Dendritic cell treated with granulocyte-macrophage colony-stimulating factor and Interleukin-4, amounts not matched to agents 40 ng/mL and 50 ng/mL, for 4 days (primary cell): ENCODE results near the gene ILDR1.
A peak's percentile ranks its signal among the peaks of the same experiment; 100 is the strongest.

Experiments
- H3K27ac Mint-ChIP-seq: one replicate; pipeline ENCODE4 v1.8.0; 2022; ENCODE audit warnings: mild to moderate bottlenecking, mixed read lengths
- H3K27me3 Mint-ChIP-seq: one replicate; pipeline ENCODE4 v1.8.0; 2022; ENCODE audit warnings: mild to moderate bottlenecking, mixed read lengths
- H3K36me3 Mint-ChIP-seq: one replicate; pipeline ENCODE4 v1.8.0; 2022; ENCODE audit warnings: low read depth, mixed read lengths
- H3K4me1 Mint-ChIP-seq: one replicate; pipeline ENCODE4 v1.8.0; 2022; ENCODE audit warnings: low read depth, mixed read lengths
- H3K4me3 Mint-ChIP-seq: one replicate; pipeline ENCODE4 v1.8.0; 2022; ENCODE audit warnings: mild to moderate bottlenecking, moderate library complexity, mixed read lengths
- H3K9me3 Mint-ChIP-seq: one replicate; pipeline ENCODE4 v1.8.0; 2022; ENCODE audit warnings: mixed read lengths
- intact Hi-C: fragments of 100-400 bp; cut with micrococcal nuclease; formaldehyde crosslinking; loops from one replicate; pipeline ENCODE4 v1.15.0; 2022

The ILDR1 gene

DNA sequence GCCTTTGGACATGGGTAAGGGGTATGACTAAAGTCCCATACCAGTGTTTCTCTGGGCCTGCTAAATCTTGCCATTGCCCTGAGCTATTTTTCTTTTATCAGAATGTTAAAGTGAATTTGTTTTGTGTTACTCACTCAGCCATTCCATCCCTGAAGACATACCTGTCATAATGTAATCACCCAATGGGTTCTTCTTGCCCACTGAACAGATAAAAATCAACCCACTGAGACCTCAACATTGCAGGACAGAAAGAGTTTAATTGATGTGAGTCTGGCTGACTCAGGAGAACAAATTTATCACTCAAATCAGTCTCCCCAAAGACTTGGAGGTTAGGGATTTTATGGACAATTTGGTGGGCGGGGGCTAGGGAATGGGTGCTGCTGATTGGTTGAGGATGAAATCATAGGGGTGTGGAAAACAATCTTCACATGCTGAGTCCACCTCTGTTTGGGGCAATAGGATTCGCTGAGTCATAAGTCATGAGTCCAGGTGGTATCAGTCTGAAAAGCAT lies 47.4 kb downstream of the ILDR1 start:
- peaks cover 8% of the 10 kb centered on the region for H3K4me1 Mint-ChIP-seq
- H3K9me3 Mint-ChIP-seq: no peaks in the 10 kb centered on the region
- no peaks in the 10 kb centered on the region for H3K36me3 Mint-ChIP-seq
- H3K27ac Mint-ChIP-seq: no peak overlapping the region
- intact Hi-C loops: loop anchor here (5.0 kb wide), 1 partner anchor 323 kb away; no protein-coding TSS in a partner anchor
- no peaks in the 10 kb centered on the region for H3K27me3 Mint-ChIP-seq
- H3K4me3 Mint-ChIP-seq: no peak overlapping the region

- Mint-ChIP-seq H3K9me3 (peaks cover 16% of the 10 kb centered on the region), H3K36me3 (no peaks in the 10 kb centered on the region), H3K27ac (no peak overlapping the region), H3K27me3 (no peaks in the 10 kb centered on the region), H3K4me3 (no peak overlapping the region), H3K4me1 (no peaks in the 10 kb centered on the region)
- intact Hi-C loops: no loop called here
Measured at GRCh38 chr3:121970047-121970446, 52.0 kb downstream of the ILDR1 start.

GRCh38 chr3:121969631-121970030 lies 52.4 kb downstream of the ILDR1 start:
- no peaks in the 10 kb centered on the region for H3K27me3 Mint-ChIP-seq
- intact Hi-C loops: no loop called here
- peaks cover 20% of the 10 kb centered on the region for H3K9me3 Mint-ChIP-seq
- no peak overlapping the region for H3K4me3 Mint-ChIP-seq
- no peaks in the 10 kb centered on the region for H3K36me3 Mint-ChIP-seq
- no peaks in the 10 kb centered on the region for H3K4me1 Mint-ChIP-seq
- H3K27ac Mint-ChIP-seq: no peak overlapping the region

DNA sequence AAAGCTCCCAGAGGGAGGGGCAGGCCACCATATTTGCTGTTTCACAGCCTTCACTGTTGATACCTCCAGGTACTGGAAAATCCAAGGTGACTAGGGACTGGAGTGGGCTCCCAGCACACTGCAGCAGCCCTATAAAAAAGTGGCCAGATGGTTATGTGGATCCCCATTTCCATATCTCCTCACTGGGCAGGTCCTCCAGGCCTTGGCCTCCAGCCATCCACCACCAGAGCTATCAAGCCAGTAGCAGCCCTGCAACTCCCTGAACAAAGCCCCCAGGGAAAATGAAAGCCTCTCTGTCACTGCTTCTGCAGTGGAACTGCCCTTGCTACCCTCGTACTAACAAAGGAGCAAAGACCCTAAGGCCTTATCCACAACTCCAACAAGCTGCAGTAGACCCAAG lies 58.4 kb downstream of the ILDR1 start:
- intact Hi-C loops: no loop called here

GRCh38 chr3:121962443-121962842 lies 59.6 kb downstream of the ILDR1 start:
- intact Hi-C loops: no loop called here
- no peak overlapping the region for H3K4me3 Mint-ChIP-seq

More for the DNA sequence above, 58.4 kb downstream of the ILDR1 start:
- H3K36me3 Mint-ChIP-seq: peaks cover 12% of the 10 kb centered on the region
- H3K27ac Mint-ChIP-seq: no peak overlapping the region
- H3K27me3 Mint-ChIP-seq: no peaks in the 10 kb centered on the region
- H3K4me3 Mint-ChIP-seq: no peak overlapping the region
- peaks cover 54% of the 10 kb centered on the region for H3K9me3 Mint-ChIP-seq
- peaks cover 12% of the 10 kb centered on the region for H3K4me1 Mint-ChIP-seq

DNA sequence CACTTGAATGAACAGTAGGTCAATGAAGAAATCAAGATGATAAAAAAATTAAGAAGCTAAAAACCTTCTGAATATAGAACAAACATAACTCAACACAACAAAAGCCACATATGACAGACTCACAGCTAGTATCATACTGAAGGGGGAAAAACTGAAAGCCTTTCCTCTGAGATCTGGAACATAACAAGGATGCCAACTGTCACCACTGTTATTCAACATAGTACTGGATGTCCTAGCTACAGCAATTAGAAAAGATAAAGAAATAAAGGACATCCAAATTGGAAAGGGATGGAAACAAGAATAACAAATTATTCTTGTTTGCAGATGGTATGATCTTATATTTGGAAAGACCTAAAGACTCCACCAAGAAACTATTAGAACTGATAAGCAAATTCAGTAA lies 60.8 kb downstream of the ILDR1 start:
- Mint-ChIP-seq H3K4me1 (peaks cover 34% of the 10 kb centered on the region), H3K27me3 (no peaks in the 10 kb centered on the region), H3K36me3 (peaks cover 19% of the 10 kb centered on the region), H3K27ac (no peak overlapping the region), H3K9me3 (peaks cover 53% of the 10 kb centered on the region), H3K4me3 (no peak overlapping the region)
- intact Hi-C loops: no loop called here

More at GRCh38 chr3:121962443-121962842, 59.6 kb downstream of the ILDR1 start:
- Mint-ChIP-seq H3K36me3 (peaks cover 19% of the 10 kb centered on the region), H3K27me3 (no peaks in the 10 kb centered on the region), H3K4me1 (peaks cover 24% of the 10 kb centered on the region), H3K9me3 (peaks cover 56% of the 10 kb centered on the region), H3K27ac (no peak overlapping the region)

- Mint-ChIP-seq H3K27ac (peak overlapping the region; percentile 88), H3K4me1 (peaks cover 37% of the 10 kb centered on the region), H3K9me3 (peaks cover 39% of the 10 kb centered on the region), H3K4me3 (peak overlapping the region; percentile 4), H3K36me3 (peaks cover 33% of the 10 kb centered on the region), H3K27me3 (no peaks in the 10 kb centered on the region)
- intact Hi-C loops: loop anchor here (5.0 kb wide), 1 partner anchor 38 kb away; no protein-coding TSS in a partner anchor
Measured at GRCh38 chr3:121958801-121959200, 63.2 kb downstream of the ILDR1 start.

DNA sequence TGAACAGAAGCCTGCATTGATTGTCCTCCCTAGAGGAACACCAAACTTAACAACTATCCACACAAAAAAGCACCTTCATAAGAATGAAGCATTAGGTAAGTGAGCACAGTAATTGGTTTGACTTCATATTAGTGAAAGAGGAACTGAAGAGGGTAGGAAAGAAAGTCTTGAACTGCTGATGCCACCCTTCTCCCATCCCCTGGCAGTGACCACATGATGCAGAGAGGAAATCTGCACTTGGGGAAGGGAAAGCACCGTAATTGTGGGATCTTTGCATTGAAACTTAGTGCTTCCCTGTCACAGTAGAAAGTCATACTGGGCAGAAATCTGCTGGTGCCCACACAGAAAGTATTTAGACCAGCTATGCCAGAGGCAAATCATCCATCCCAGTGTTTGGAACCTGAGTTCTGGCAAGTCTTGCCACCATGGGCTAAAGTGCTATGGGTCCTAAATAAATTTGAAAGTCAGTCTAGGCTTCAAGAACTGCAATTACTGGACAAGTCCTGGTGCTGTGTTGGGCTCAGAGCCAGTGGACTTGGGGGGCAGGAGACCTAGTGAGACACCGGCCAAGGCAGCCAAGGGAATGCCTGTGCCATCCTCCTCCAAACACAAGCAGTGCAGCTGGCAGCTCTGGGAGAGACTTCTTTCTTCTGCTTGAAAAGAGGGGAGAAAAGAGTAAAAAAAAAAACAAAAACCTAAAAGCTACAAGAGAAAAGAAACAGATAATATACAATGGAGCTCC lies 64.2 kb downstream of the ILDR1 start:
- Mint-ChIP-seq H3K27me3 (no peaks in the 10 kb centered on the region), H3K4me3 (peak overlapping the region; percentile 46), H3K4me1 (peaks cover 37% of the 10 kb centered on the region), H3K36me3 (peaks cover 33% of the 10 kb centered on the region), H3K9me3 (peaks cover 33% of the 10 kb centered on the region), H3K27ac (peak overlapping the region; percentile 88)
- intact Hi-C loops: loop anchor here (5.0 kb wide), 1 partner anchor 39 kb away; no protein-coding TSS in a partner anchor

DNA sequence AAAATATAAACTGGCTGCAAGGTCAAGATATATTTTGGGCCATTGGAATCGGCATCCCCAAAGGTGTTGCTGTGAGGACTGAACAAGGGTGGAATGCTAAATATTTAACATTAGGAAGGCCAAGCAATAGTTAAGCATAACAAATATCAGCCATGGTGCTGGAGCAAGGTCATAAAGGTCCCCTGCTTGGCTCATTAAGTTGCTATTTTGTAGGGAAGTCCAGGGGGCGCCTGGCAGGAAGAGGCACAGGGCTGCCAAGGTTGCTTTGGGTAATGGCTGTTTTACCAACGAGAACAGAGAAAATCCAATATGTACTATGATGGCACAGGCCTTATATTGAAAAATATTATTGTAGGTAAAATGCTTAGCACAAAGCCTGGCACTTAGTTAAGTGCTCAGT lies 65.7 kb downstream of the ILDR1 start:
- H3K27ac Mint-ChIP-seq: peak overlapping the region; percentile 88
- peaks cover 37% of the 10 kb centered on the region for H3K4me1 Mint-ChIP-seq
- H3K4me3 Mint-ChIP-seq: no peak overlapping the region
- H3K27me3 Mint-ChIP-seq: no peaks in the 10 kb centered on the region
- intact Hi-C loops: loop anchor here (5.0 kb wide), 1 partner anchor 41 kb away; no protein-coding TSS in a partner anchor
- H3K36me3 Mint-ChIP-seq: peaks cover 44% of the 10 kb centered on the region
- peaks cover 35% of the 10 kb centered on the region for H3K9me3 Mint-ChIP-seq

- Mint-ChIP-seq H3K4me1 (peaks cover 3% of the 10 kb centered on the region), H3K4me3 (no peak overlapping the region), H3K27me3 (no peaks in the 10 kb centered on the region), H3K36me3 (peaks cover 37% of the 10 kb centered on the region), H3K27ac (no peak overlapping the region), H3K9me3 (peaks cover 22% of the 10 kb centered on the region)
- intact Hi-C loops: no loop called here
Measured at GRCh38 chr3:121951291-121951919, 70.6 kb downstream of the ILDR1 start.

DNA sequence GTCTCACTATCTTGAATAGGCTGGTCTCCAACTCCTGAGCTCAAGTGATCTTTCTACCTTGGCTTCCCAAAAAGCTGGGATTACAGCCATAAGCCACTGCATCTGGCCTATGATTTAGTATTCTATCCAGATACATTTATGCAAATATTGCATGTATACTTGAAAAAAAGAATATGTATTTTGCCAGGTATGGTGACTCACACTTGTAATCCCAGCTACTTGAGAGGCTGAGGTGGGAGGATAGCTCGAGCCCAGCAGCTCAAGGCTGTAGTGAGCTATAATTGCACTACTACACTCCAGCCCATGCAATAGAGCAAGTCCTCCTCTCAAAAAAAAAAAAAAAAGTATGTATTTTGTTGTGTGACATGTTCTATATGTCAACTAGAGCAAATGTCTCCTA lies 73.4 kb downstream of the ILDR1 start:
- peaks cover 11% of the 10 kb centered on the region for H3K9me3 Mint-ChIP-seq
- no peak overlapping the region for H3K27ac Mint-ChIP-seq
- H3K27me3 Mint-ChIP-seq: no peaks in the 10 kb centered on the region
- intact Hi-C loops: no loop called here
- peaks cover 22% of the 10 kb centered on the region for H3K36me3 Mint-ChIP-seq
- no peaks in the 10 kb centered on the region for H3K4me1 Mint-ChIP-seq
- H3K4me3 Mint-ChIP-seq: no peak overlapping the region

DNA sequence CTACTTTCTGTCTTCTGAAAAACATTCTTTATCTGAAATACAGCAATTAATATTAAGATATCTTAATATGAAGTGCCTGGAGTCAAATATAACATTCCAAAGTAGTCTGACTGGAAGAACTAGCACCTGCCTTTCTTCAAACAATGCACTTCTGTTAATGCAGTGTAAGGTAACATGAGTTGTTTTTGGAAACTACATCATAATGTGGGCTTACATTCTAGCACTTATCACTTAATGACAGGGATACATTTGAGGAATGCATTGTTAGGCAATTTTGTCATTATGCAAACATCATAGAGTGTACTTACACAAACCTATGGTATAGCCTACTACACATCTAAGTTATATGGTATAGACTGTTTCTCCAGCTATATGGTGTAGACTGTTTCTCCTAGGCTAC lies 78.6 kb downstream of the ILDR1 start:
- Mint-ChIP-seq H3K27me3 (no peaks in the 10 kb centered on the region), H3K9me3 (no peaks in the 10 kb centered on the region), H3K27ac (no peak overlapping the region), H3K4me1 (no peaks in the 10 kb centered on the region), H3K36me3 (peaks cover 25% of the 10 kb centered on the region), H3K4me3 (no peak overlapping the region)
- intact Hi-C loops: no loop called here

GRCh38 chr3:121942116-121942786 lies 79.8 kb downstream of the ILDR1 start:
- Mint-ChIP-seq H3K27ac (no peak overlapping the region), H3K27me3 (no peaks in the 10 kb centered on the region), H3K4me1 (no peaks in the 10 kb centered on the region), H3K36me3 (peaks cover 28% of the 10 kb centered on the region), H3K9me3 (no peaks in the 10 kb centered on the region), H3K4me3 (no peak overlapping the region)
- intact Hi-C loops: no loop called here

DNA sequence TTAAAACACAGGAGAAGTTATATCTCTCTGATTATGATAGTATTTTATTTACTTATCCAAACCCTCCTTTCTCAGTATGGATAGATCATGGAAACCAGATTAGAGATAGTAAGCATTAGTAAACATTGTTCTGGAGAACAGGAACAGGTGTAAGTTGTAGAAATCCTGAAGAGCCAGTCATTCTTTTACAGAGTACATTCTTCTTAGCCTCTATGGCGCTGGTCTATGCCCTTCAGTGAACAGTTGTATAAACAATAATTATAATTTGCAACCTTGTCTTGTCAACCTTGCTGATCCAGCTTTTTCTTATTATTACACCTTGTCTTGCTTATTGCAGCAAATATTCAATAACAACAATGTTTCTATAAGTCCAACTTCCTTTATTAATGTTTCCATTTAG lies 80.5 kb downstream of the ILDR1 start:
- H3K27me3 Mint-ChIP-seq: no peaks in the 10 kb centered on the region

More for the DNA sequence above, 80.5 kb downstream of the ILDR1 start:
- H3K4me1 Mint-ChIP-seq: no peaks in the 10 kb centered on the region
- H3K36me3 Mint-ChIP-seq: peaks cover 28% of the 10 kb centered on the region
- intact Hi-C loops: no loop called here
- H3K4me3 Mint-ChIP-seq: no peak overlapping the region
- no peaks in the 10 kb centered on the region for H3K9me3 Mint-ChIP-seq
- H3K27ac Mint-ChIP-seq: no peak overlapping the region
